Stimulated activated CD8-positive, alpha-beta memory T cell treated with anti-CD3 and anti-CD28 coated beads, Interleukin-7, amount 100 ng/mL, for 4 hours (primary cell): Measurements from ENCODE around the gene FKRP.
"Not testable (repeated sequence)": the region's sequence is repeated elsewhere in the genome, so short reads cannot be mapped to it uniquely, and the experiment has no call there.

ENCODE experiments used
- DNase-seq, 2 donors: peaks; one replicate each; pipeline ENCODE4 v3.0.0-alpha.2; 2020; ENCODE audit warnings: low read depth in 2 of 2

Gene FKRP

DNA sequence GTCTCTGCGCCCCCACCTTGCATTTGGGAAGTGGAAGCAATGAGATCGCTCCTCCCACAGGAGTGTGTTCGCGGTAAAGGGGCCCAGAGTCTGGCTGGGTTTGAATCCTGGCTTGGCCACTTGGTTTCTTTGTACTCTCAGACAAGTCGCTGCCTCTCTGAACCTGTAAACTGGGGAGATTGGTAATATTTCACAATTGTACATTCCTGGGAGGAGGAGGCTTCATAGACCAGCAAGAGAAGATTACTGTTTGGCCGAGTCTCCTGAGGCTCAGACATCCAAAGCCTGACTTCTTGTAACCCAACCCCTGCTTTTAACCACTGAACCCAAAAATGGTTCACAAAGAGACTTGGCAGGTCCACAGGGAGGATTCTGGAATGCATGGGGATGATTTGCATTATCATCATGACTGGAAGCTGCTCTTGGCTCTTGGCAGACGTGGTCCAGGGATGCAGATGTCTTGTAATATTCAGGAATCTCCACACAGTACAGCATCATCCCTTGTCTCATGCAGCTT is 14.0 kb downstream of the FKRP start:
- no peak for DNase-seq

DNA sequence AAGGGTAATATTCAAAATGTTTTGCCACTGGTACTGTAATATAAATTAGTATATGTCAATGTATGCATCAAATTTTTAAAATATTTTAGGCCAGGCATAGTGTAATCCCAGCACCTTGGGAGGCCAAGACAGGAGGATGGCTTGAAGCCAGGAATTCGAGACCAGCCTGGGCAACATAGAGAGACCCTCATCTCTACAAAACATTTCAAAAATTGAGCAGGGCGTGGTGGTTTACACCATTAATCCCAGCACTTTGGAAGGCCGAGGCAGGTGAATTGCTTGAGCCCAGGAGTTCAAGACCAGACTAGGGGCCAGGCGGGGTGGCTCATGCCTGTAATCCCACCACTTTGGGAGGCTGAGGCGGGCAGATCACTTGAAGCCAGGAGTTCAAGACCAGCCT is 14.5 kb downstream of the FKRP start:
- DNase-seq = no peak

DNA sequence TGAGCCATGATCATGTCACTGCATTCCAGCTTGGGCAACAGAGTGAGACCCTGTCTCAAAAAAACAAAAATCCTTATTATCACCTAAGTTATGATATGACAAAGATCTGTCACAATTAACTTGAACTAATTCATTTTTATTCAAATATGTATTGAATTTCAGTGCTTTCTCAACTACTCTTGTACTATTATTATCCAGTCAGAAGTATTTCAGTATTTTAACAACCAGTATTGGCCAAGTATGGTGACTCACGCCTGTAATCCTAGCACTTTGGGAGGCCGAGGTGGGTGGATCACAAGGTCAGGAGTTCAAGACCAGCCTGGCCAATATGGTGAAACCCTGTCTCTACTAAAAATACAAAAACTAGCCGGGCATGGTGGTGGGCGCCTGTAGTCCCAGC is 15.0 kb downstream of the FKRP start:
- not testable (repeated sequence) for DNase-seq

DNA sequence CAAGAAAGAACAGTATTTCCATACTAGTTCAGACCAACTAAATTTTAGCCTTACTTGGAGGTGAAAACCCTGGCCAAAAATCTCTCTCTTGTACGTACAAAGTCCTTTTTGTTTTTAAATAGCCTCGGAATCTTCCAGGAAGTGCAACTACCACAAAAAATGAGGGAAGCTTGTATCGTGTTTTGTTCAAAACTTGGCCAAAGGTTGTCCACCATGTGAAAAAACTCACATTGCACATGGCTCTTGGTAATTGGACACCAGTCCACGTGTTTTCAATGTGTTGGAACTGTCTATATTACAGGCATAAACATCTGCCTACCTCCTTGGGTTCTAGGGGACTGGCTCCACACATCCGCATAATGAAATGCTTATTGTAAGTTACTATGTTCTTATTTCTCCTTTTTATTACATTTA is 15.6 kb downstream of the FKRP start:
- no peak for DNase-seq

DNA sequence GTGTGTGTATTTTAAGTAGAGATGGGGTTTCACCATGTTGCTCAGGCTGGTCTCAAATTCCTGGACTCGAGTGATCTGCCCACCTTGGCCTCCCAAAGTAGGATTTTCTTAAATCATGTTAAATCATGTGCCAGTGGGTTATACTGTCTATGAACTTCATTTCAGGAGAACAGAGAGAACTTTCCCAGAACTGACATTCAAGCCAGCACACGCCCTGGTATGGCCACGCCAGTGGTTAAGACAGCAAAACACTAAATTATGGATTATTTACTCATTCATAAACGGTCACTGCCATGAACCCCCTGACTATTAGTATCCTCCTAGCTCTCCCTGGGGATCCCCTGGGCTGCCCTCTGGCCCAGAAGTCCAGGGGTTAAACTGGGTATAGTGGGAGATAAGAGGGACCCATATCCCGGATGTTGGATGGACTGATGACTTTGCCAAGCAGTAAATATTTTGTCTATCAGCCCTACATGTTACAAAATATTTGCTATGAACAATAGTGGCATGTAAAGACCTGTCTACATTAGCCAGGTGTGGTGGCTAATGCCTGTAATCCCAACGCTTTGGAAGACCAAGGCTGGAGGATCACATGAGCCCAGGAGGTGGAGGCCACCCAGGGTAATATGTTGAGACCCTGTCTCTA is 16.5 kb downstream of the FKRP start:
- DNase-seq = no peak

DNA sequence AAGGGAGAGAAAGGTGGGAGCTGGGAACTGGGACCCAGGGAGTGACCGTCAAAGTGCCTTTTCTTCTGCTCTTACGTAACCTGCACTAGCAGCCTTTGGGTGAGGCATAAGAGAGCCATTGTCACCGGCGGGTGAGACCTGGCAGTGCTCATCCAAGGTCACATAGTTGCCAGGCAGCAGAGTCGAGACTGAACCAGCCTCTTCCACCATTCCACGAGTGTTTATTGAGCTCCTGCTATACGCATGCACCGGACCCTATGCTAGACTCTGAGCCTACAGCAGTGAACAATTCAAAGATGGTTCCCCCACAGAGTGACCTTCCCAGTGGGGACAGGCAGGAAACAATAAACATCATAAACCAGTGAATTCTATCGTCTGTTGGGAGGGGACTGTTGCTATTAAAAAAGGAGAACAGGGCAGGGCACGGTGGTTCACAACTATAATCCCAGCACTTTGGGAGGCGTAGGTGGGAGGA is 19.0 kb downstream of the FKRP start:
- no peak for DNase-seq

DNA sequence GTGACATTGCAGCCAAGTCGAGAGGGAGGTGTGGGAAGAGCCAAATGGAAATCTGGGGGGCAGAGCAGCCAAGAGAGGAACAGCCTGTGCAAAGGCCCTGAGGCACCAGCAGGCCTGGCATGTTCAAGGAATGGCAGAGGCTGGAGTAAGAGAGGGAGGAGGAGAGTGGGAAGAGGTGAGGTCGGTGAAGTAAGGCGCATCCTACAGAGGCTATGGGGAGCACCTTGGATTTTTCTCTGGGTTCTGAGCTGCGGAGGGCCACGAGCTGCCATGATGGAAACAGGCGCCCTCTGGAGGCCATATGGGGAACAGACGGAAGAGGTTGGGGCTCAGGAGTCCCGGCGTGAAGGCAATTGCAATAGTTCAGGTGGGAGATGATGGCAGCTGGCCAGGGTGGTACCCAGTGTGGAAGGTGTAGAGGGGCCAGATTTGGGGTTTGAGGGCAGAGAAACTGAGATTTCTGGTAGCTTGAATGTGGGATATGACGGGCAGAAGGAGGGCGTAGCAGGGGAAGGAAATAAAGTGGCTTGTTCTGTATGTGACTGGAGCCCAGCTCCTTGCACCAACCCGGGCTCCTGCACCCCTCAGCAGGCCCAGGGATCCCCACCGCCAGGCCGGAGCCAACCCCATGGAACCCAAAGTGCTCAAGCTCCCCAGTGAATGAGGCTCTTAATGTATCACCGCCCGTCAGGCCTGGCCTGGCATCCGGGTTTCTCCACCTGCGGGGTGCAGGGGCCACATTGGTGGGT is 20.9 kb downstream of the FKRP start:
- DNase-seq = peak; percentile 35 to 41

DNA sequence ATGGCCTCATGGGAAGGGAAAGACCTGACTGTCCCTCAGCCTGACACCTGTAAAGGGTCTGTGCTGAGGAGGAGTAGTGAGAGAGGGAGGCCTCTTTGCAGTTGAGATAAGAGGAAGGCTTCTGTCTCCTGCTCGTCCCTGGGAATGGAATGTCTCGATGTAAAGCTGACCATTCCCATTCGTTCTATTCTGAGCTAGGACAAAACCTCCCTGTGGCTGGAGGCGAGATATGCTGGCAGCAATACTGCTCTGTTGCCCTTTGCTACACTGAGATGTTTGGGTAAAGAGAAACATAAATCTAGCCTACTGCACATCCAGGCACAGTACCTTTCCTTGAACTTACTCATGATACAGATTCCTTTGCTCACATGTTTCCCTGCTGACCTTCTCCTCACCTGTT is 22.9 kb downstream of the FKRP start:
- DNase-seq = not testable (repeated sequence)

DNA sequence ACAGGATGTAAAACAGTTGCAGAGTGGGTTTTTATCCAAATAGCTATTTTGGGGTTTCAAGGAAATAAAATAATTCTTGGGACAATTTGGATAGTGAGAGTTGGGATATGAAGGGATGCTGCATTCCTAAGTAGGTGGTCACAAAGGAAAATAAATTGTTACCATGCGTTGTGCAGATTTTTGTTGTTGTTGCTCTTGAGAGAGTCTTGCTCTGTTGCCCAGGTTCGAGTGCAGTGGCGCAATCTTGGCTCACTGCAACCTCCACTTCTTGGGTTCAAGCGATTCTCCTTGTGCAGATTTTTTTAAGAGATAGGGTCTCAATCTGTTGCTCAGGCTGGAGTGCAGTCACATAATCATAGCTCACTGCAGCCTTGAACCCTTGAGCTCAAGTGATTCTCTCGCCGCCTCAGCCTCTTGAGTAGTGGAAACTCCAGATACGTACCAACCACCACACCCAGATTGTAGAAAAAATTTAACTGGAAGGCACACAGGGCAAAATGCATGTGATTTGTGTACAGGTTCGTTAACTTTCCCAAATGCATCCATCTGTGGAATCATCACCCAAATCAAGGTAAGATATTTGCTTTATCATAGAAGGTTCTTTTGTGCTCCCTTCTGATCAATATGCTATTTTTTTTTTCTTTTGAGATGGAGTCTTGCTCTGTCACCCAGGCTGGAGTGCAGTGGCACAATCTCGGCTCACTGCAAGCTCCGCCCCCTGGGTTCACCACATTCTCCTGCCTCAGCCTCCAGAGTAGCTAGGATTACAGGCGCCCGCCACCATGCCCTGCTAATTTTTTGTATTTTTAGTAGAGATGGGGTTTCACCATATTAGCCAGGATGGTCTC is 26.5 kb downstream of the FKRP start:
- DNase-seq = no peak

DNA sequence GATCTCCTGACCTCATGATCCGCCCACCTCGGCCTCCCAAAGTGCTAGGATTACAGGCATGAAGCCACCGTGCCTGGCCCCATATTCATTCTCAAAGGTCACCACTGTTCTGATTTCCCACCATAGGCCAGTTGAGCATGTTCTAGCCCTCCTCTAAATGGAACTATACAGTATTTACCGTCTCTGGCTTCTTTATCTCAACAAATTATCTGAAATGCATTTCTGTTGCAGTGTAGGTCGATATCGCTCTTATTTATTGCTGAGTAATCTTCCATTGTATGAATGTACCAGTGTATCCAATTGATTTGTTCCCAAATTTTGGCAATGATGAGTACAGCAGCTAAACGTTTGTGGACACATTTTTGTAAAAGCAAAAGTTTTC is 27.2 kb downstream of the FKRP start:
- DNase-seq = no peak

DNA sequence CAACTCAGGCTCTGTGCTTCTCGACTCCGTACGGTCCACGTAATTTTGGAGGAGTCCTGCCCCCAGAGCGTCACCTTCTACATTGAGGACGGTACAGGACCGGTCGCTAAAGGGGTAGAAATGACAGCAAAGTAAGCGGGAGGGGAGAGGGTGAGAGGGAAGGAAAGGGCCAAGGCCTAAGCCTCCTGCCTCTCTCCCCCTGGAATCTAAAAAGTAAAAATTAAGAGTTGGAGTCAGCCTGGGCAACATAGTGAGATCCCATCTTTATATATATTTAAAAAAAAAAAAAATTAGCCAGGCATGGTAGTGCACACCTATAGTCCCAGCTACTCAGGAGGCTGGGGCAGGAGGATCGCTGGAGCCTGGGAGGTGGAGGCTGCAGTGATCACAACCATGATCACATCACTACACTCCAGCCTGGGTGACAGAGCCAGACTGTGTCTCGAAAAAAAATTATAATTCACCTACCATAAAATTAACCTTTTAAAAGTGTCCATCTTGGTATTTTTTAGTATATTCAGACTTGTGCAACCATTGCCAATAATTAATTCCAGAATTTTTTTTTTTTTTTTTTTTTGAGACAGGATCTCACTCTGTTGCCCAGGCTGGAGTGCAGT is 29.9 kb downstream of the FKRP start:
- no peak for DNase-seq

DNA sequence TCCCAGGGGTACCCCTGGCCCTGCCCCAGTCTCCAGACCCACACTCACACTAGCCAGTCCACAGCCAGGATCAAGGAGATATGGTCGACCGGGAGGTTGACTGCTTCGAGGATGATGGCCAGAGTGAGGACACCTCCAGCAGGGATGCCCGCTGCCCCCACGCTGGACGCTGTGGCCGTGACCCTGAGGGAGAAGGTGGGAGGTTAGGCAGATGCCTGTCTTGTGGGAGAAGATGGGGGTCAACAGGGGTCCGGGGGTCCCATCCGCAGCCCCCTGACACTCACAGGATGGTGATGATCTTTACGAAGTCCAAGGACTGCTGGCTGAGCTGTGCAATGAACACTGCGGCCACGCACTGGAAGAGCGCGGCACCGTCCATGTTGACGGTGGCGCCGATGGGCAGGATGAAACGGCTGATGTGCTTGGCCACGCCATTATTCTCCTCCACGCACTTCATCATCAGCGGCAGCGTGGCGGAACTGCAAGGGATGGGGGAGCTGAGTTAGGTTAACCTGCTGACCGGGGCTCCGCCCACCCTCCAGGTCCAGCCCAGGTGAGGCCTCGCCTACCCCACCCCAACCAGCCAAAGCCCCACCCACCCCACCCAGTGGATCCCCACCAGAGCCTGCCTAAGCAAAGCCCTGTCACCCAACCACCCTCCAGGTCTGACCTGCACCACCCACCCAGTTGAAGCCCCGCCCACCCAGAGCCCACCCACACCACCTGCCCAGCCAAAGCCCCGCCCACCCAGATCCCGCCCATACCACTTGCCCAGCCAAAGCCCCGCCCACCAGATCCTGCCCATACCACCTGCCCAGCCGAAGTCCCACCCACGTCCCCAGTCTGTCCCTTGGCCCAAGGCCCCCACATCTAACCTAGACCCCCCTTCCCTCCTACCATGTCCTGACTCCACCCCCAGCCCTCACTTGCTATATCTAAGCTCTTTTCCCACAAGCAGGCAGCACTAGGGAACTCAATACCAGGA is 31.4 kb downstream of the FKRP start:
- DNase-seq = no peak

DNA sequence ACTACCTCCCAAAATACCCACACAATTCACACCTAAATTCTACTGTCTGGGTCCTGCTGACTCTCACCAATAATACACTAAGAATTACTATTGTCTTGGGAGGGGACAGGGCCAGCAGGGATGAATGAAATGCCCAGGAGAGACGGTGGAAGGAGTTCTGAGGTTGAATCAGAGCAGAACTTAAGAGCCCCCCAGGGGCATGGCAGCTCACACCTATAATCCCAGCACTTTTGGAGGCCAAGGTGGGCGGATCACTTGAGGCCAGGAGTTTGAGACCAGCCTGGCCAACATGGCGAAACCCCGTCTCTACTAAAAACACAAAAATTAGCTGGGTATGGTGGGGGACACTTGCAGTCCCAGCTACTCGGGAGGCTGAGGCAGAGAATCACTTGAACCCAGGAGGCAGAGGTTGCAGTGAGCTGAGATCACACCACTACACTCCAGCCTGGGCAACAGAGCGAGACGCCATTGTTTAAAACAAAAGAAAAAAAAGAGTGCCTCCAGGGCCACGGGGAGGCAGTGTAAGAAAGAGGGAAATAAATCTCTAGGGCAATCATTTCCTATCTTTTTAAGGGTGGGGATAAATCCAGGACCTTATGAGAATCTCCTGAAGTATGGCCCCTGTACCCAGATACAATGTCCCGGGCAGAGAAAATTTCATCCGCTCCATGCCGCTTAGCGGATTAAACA is 32.2 kb downstream of the FKRP start:
- DNase-seq = not testable (repeated sequence)

DNA sequence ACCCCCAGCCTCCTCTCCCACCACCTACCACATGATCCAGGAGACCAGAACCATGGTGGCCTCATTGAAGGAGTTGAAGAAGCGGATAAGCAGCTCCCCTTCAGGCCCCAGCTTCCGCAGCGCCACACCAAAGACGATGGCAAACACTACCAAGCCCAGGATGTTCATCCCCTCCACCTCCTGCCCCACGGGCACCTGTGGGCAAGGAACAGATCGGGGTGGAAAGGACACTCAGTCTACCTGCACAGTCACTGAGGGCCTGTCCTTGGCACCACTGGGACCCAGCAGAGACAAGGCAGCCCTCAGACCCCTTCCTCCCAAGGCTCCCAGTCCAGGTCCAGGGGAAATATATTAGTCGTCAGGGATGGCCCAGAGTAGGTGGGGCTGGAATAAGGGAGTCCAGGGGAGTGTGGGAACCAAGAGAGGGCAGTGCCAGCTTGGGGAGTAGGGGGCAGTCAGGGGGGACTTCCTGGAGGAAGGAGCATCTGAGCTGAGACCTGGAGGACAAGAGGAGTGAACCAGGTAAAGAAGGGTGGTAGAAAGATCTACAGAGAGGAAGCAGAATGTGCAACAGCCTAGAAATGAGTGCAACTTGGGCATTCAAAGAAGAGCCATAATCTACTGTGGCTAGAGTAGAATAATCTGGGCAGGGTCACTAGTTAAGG is 36.6 kb downstream of the FKRP start:
- no peak for DNase-seq

DNA sequence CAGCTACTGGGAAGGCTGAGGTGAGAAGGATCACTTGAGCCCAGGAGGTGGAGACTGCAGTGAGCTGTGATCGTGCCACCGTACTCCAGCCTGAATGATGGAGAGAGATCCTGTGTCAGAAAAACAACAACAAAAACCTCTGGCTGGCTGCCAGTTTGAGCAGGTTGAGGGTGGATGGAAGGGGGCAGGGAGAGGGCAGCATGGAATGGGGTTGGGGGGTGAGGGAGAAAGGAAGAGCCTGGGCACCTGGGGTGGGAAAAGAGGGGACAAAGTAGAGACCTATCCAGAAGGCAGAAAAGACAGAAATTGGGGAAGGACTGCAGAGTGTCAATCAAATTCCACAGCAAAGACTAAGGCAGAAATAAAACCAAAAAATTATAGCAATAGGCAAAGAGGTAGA is 37.8 kb downstream of the FKRP start:
- DNase-seq = no peak

DNA sequence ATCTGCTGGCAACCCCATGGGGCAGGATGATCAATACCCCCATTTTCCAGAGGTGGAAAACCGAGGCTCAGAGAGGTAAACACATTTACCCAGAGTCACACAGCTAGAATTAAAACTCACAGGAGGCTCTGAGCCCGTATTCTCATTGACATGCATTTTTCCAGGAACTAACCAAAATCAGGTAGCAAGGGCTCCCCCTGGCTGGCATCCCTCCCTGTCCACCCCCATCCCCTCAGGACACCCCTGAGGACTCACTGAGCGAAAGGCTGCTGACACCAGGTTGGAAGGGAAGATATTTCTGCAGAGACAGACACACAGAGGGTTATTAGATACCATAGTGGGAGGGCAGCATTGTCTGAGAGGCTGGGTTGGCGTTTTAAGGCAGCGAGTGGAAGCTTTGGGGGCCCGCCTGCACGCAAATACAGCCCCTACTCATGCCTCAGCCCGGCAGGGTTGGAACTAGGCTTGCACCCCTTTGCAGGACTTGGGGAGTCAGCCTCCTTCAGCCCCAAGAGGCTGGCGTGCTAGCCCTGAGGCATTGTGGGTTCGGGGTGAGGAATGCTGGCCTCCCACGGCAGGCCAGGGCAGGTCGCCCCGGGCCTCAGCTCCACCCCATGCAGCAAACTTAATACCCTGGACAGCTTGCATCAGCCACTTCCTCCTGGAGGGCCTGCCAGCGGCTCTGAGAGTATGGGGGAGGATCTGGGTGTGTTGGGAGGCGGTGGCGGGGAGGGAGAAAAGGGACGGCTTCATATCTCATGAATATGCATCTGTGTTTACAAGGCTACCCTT is 38.6 kb downstream of the FKRP start:
- peak; percentile 55 to 56 for DNase-seq

DNA sequence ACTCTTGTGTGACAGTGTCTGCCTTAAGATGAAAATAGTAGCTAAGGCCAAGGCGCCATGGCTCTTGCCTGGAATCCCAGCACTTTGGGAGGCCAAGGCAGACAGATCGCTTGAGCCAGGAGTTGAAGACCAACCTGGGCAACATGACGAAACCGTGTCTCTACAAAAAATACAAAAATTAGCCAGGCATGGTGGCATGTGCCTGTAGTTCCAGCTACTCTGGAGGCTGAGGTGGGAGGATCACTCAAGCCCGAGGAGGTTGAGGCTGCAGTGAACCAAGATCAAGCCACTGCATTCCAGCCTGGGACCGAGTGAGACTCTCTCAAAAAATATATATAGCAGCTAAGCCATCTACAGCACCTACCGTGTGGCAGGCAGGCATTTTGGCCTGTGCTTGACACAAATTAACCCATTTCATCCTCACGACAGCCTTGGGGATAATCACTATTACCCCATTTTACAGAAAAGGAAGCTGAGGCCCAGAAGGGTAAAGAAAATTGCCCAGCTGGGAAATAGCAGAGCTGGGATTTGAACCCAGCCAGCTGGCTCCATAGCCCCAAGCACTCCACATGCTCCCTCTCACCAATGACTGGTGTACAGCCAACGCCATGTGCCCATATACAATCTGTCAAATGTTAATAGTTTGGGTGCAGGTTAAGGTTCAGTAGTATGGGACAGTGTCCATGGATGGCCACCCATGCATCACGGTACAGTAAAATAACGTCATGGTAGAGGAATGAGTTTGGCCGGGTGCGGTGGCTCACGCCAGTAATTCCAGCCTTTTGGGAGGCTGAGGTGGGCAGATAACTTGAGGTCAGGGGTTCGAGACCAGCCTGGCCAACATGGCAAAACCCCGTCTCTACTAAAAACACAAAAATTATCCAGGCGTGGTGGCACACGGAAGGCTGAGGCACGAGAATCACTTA is 39.5 kb downstream of the FKRP start:
- DNase-seq = no peak

DNA sequence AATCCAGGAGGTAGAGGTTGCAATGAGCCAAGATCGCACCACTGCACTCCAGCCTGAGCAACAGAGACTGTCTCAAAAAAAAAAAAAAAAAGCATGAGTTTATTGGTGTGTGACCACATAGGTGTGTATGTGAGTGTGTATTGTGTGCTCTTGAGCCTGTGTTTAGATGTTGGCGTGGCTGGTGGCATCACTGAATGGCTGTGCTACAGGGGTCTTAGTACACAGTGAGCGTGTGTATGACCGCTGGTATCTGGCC is 40.1 kb downstream of the FKRP start:
- no peak for DNase-seq
